Stimulated activated CD4-positive, alpha-beta T cell treated with anti-CD3 and anti-CD28 coated beads, Interleukin-4, amount 100 ng/mL, for 48 hours (primary cell): ENCODE data around the gene MGMT.

Experiments
- DNase-seq, 2 donors: peaks; one replicate each; pipeline ENCODE4 v3.0.0-alpha.2; 2020; ENCODE audit warnings: low read depth in 2 of 2

Gene MGMT

GRCh38 chr10:129760416-129760815, 293.4 kb downstream of the MGMT start:
- DNase-seq: no peak

DNA sequence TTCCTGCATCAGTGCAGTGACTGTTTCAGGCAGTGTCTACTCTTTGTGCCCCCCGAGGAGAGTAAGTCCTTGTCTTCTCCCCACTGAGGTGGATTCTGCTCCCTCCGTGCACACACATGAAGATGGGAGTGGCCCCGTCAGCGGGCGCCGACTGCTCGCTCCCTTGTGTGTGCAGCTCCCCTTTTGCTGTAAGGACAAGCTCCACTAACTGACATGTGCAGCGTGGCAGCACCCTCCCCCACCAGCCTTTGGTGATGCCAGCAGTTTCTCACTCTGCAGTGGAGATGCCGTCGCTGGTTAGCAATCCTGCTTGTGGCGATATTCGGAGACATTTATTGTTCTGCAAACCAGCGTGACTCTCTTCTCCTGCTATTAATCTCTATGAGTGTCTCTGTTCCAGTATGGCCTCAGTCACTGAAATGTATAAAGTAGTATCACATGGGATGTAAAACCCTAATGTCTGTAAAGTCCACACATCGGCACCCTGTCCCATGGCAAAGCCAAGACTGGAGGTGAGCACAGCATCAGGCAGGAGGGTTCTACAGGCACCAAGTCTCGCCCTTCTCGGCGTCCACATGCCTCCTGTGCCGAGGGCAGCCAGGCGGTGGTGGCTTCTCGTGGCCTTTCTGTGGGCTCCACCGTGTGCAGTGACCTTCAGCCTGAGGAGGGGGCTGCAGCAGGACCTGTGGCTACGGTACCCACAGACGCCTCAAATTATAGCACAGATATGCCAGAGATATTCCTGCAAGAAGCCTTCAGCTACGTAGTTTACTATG, 294.3 kb downstream of the MGMT start:
- DNase-seq: no peak

- DNase-seq: no peak
Measured at GRCh38 chr10:129761981-129762956, 295.2 kb downstream of the MGMT start.

DNA sequence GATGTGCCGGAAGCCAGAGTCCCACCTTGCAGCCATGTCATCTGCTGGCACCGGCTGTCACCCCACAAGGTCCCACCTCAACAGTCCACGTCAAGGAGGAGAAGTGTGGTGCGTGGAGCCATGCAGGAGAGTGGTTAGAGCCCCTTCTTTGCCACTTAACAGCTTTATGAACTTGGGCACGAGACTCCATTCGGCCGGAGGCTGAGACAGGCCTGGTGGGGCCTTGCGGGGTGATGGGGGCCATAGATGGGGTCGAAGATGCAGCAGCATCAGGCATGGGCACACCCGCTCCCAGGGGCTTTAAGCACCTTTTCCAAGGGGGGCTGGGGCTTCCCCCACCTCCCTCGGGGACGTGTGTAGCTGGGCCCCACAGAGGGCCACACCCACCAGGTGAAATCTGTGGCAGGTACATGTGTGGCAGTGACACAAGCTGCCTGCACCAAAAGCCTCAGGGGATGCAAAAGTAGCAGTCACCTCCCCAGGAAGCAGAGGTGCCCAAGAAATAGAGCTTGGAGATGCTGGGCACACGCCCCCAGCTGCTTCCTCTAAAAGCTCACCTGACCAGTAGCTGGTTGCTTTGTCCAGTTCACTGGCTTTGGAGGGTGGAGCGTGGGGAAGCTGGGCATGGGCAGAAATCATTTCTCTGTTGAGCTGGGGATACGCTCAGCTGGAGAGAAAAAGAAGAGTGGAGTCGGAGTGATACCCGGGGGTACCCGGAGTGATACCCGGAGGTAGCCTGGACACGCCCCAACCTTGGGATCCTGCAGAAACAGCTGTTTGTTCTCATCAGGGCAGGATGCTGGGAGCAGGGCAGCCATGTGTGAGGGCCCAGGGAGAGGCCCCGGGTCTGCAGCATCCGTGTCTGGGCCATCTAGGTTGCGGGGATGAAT, 297.2 kb downstream of the MGMT start:
- DNase-seq: no peak

DNA sequence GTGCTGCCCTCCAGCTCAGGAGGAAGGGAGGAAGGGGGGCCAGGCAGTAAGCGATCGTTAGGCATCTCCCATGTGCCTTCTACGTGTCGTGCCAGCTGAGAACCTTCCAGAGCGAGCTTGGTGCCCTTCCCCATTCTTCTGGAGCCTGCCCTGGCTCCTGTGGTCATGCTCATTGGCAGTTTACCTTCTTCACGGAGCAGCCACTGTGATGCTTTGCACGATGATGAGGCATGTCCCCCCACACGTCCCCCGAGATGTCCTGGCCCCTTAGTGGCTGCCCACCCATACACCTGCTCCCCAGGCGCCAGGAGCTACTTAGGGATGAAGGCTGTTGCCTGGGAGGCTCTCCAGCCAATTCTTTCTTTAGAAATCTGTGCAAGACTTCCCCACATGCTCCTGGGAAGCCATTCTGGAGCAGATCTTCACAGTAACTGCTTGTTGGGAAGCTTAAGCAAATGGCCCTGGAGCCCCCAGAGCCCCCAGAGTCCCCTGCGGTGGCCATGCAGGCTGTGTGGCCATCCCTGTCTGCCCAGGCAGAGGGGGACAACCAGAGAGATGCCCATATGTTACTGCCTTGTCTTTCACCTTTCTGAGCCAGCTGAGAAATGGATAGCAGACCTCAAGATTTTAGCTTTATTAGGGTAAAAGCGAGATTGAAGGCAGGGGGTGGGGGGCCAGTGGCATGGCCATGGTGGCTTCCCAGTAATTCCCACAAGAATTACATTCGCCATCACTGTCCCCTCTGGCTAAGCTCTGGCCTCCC, 298.0 kb downstream of the MGMT start:
- DNase-seq: no peak

GRCh38 chr10:129765664-129766550, 298.9 kb downstream of the MGMT start:
- DNase-seq: no peak

DNA sequence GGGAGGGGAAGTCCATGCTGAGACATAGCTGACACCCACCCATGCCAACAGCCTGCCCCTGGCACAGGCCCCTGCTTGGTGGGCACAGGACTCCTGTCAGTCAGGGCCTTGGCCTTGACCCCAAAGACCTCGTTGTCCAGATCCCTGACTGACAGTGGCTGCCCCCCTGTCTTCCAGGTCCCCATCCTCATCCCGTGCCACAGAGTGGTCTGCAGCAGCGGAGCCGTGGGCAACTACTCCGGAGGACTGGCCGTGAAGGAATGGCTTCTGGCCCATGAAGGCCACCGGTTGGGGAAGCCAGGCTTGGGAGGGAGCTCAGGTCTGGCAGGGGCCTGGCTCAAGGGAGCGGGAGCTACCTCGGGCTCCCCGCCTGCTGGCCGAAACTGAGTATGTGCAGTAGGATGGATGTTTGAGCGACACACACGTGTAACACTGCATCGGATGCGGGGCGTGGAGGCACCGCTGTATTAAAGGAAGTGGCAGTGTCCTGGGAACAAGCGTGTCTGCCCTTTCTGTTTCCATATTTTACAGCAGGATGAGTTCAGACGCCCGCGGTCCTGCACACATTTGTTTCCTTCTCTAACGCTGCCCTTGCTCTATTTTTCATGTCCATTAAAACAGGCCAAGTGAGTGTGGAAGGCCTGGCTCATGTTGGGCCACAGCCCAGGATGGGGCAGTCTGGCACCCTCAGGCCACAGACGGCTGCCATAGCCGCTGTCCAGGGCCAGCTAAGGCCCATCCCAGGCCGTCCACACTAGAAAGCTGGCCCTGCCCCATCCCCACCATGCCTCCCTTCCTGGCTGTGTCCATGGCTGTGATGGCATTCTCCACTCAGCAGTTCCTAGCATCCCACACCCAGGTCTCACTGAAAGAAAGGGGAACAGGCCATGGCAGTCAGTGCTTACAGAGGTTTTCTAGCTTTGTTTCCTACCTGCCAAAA, 299.8 kb downstream of the MGMT start:
- no peak for DNase-seq

- no peak for DNase-seq
Measured at GRCh38 chr10:129767751-129768150, 300.7 kb downstream of the MGMT start.

GRCh38 chr10:129768437-129769355, 301.7 kb downstream of the MGMT start:
- no peak for DNase-seq

DNA sequence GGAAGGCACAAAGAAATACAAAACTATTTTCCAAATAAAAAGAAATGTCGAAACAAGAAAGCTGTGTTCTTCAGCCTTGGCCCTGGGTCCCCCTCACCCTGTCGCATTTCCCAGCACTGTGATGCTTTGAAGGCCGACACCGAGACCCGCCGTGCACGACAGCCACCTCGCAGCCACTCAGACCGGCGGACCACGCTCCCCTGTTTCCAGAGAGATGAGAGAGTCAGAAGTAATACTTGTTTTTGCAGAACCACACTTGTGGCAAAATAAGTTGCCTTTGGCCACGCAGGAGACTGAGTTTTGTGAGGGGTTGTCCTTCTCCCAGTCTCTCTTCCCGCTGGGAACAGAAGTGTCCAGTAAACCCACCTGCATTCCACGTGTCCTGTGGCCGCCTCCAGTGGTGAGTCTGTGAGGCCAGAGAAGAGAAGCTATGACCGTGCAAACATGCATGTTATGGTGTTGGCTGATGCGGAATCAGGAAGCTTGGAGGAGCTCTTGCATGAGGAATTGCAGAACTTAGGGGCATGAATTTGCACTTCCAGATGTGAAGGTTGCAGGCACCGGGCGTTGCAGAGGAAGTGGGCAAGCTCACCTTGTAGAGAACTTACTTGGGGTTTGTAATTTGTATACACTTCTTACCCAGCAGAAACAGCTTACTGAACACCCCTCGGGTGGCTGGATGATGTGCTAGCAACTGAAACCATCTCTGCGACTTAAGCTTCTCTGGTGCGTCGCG, 302.5 kb downstream of the MGMT start:
- no peak for DNase-seq

DNA sequence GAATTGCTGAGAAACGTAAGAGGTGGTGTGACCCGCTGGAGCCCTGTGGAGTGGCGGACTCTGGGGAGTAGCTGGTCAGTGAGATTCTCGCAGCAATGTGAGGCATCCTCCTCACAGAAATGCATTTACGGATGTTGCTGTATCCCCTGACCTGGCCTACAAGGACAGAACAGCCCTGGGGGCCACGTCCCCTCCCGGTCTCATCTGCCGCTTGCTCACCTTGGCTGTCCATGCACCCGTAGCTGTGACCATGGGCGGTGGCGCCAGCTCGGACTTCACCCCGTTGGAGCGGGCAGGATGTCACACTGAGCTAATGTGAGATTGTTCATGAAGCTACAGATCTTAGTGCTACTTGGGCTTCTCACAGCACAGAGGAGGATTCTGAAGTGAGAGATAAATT, 303.2 kb downstream of the MGMT start:
- DNase-seq: no peak

- DNase-seq: no peak
Measured at GRCh38 chr10:129771024-129771423, 304.0 kb downstream of the MGMT start.

GRCh38 chr10:129771576-129771975, 304.5 kb downstream of the MGMT start:
- DNase-seq: no peak

DNA sequence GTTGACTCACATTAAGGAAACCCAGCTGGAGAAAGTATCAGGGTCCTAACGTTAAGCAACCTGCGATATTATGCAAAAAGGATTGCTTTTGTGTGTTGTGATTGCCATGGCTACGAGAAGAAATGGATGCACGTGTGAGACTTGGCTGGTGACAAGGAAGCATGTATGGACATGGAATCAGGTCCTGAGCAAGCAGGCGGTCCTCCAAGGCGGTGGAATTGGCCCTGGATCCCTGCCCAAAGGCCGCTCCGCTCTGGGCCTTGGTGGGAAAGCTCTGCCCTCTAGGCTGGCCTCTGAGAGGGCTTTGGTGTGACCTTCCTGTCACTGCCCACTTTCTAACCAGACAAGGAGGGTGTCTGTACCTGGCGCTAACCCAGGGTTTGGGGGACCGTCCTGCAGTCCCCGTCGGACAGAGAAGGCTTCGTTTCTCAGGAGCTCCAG, 305.0 kb downstream of the MGMT start:
- DNase-seq: no peak

- no peak for DNase-seq
Measured at GRCh38 chr10:129772468-129773358, 305.7 kb downstream of the MGMT start.
